ENCODE results near the gene ATP7B. TPM values are rescaled to one million over a fixed set of nuclear protein-coding genes. Genes with fewer than 3 reads are reported as not detected.

ATP7B gene
- polyA plus RNA-seq, 3 donors, result 16.2 to 18.6 (median 17.1) TPM

GRCh38 chr13:51953347-51954195, 57.7 kb downstream of the ATP7B start:
- DNase-seq (ENCODE audit: low read depth in 3 of 3, low spot score in 2 of 3), result no peak

DNA sequence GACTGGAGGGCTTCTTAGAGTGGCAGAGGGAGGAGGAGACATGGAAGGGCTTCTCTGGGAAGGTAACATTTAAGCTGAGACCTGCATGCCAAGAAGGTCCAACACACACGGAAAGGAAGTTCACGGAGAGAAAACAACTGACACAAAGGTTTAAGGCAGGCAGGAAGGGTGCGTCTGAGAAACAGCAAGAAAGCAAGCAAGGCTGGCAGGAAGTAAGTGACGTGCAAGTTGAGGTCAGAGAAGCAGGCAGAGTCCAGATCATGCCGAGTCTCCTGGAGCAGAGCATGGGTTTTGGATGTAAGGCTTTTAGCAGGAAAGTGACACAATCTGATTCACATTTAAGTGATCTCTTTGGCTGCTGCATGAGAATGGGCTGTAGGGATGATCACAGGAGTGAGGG, 60.5 kb downstream of the ATP7B start:
- DNase-seq (ENCODE audit: low read depth in 3 of 3, low spot score in 2 of 3), result no peak

GRCh38 chr13:51946163-51946669, 65.0 kb downstream of the ATP7B start:
- no peak for DNase-seq (ENCODE audit: low read depth in 3 of 3, low spot score in 2 of 3)

- no peak for DNase-seq (ENCODE audit: low read depth in 3 of 3, low spot score in 2 of 3)
Observed at GRCh38 chr13:51945149-51945548, 66.1 kb downstream of the ATP7B start.

DNA sequence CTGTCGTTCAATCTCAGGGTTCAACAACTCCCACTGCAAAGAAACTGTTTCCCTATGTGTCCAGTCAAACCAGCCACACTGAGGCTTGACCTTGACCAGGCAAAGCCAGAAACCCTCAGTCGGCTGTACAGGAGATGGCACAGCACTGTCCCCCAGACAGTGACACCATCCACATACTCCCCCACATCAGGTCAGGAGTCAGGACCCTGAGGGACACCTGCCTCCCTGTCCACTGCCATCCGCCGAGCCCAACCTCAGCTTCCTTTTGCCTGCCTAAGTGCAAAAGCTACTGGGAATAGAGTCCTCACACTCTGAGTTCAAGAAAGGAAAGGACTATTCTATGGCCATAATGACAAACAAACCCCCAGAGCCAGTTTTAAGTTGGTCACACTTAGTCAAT, 66.8 kb downstream of the ATP7B start:
- DNase-seq (ENCODE audit: low read depth in 3 of 3, low spot score in 2 of 3), result no peak

DNA sequence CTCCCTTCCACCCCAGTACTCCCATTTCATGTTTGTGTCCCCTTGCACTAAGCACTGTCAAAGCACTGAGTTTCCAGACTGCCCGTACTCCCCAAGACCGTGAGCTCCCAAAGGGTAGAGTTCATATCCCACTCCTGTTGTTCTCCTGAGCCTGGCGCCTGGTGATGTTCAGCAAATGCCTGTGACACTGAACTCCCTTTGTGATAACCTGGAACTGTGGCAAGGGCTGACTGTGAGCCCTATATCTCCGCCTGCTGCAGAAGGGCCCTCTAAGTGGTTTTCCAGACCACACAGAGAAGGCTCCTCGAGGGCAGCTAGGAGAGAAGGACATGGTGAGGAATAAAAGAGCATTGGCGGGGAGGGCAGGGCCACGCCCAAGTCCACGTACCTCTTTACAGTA, 67.5 kb downstream of the ATP7B start:
- no peak for DNase-seq (ENCODE audit: low read depth in 3 of 3, low spot score in 2 of 3)

DNA sequence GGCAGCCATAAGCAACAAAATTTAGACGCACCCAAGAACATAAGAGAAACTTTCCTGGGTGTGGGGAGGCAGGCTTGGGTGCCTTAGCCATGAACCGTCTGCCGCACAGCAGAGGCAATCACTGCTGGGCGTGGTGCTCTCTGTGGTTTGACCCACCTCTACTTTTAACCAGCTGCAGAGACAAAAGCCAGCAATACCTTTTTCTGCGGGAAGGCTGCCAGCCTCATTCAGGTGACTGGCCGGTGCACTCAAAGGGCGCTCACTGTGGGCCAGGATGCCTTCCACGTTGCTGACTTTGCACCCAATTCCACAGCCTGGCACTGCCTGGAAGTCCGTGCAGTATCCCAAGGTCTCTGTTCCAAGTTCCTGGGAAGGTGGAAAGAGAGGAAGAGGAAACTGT, 69.1 kb downstream of the ATP7B start:
- DNase-seq (ENCODE audit: low read depth in 3 of 3, low spot score in 2 of 3), result no peak

- no peak for DNase-seq (ENCODE audit: low read depth in 3 of 3, low spot score in 2 of 3)
Observed at GRCh38 chr13:51938454-51938853, 72.8 kb downstream of the ATP7B start.

GRCh38 chr13:51937320-51938290, 73.6 kb downstream of the ATP7B start:
- no peak for DNase-seq (ENCODE audit: low read depth in 3 of 3, low spot score in 2 of 3)

GRCh38 chr13:51935326-51936171, 75.7 kb downstream of the ATP7B start:
- DNase-seq (ENCODE audit: low read depth in 3 of 3, low spot score in 2 of 3), result no peak

GRCh38 chr13:51934461-51935087, 76.7 kb downstream of the ATP7B start:
- DNase-seq (ENCODE audit: low read depth in 3 of 3, low spot score in 2 of 3), result no peak

GRCh38 chr13:51933466-51934058, 77.7 kb downstream of the ATP7B start:
- DNase-seq (ENCODE audit: low read depth in 3 of 3, low spot score in 2 of 3), result no peak

DNA sequence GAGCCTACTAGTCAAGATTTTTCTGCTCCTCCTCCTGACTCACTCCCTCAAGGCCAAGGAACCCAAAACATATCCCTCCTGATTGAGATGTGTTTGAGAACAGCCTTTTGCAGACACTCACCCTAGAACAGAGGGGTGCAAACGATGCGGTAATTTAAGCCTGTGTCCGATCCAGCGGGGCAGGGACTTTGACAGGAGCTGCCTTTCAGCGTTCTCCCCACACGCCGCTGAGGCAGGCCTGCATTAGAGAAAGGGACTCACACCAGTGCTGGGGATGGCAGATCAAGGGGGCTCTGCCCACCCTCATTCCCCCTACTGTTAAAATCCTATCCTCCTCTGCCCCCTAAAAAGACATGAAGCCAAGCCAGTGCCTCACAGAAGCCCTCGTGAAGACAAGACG, 79.0 kb downstream of the ATP7B start:
- no peak for DNase-seq (ENCODE audit: low read depth in 3 of 3, low spot score in 2 of 3)

GRCh38 chr13:51931606-51932005, 79.6 kb downstream of the ATP7B start:
- DNase-seq (ENCODE audit: low read depth in 3 of 3, low spot score in 2 of 3), result no peak

GRCh38 chr13:51929699-51930098, 81.6 kb downstream of the ATP7B start:
- DNase-seq (ENCODE audit: low read depth in 3 of 3, low spot score in 2 of 3), result no peak

GRCh38 chr13:51928231-51928630, 83.0 kb downstream of the ATP7B start:
- no peak for DNase-seq (ENCODE audit: low read depth in 3 of 3, low spot score in 2 of 3)

DNA sequence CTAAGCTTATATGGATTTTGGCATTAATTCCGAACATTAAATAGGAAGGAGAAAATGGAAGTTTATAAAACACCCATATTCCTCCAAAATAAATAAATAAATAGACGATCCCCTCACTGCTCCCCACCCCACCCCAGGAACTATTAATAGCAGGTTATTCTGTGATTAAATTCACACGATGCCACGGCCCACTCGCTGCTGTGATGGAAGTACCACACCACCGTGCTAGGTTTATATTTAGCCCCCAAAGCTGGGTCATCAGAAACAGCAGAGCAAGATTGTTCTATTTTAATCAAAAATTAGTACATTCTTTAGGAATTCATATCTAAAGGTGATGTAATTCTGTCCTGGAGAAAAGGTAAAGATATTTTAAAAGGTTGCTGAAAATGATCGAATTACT, 84.1 kb downstream of the ATP7B start:
- no peak for DNase-seq (ENCODE audit: low read depth in 3 of 3, low spot score in 2 of 3)

DNA sequence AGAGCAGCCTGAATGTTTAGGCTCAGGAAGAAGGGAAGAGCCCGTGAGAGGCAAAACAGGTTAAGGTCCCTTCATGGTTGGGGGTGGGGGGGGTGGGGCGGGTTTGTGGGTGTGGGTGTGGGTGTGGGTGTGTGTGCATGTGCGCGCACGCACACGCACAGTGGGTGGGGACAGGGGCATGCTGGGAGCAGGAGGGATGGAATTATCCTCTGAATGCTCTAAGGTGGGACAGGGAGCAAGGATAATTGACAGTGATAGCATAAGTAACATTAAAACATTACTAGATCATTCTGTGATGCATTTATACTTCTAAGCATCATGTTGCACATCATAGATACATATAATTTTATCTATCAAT, 84.7 kb downstream of the ATP7B start:
- DNase-seq (ENCODE audit: low read depth in 3 of 3, low spot score in 2 of 3), result no peak

- DNase-seq (ENCODE audit: low read depth in 3 of 3, low spot score in 2 of 3), result no peak
Observed at GRCh38 chr13:51925865-51926527, 85.3 kb downstream of the ATP7B start.

All from right renal cortex interstitium (tissue), 3 donors.